ENCODE measurements around the gene CRB3. TPM values are rescaled to one million over a fixed set of nuclear protein-coding genes. Genes with fewer than 3 reads are reported as not detected.

Gene CRB3
- total RNA-seq, 1 donor from 2014 or later, result 58.9 TPM

- TF ChIP-seq CTCF (conservative IDR thresholded peaks at IDR 0.05; ENCODE audit: low read depth, low read length), result no peak
- H3K4me3 ChIP-seq (ENCODE audit: low read depth, low read length), result no peak overlapping the region
- DNase-seq (ENCODE audit: low read depth), result no peak
Measured at GRCh38 chr19:6491802-6492592, 27.9 kb downstream of the CRB3 start.

- no peak overlapping the region for H3K4me3 ChIP-seq (ENCODE audit: low read depth, low read length)
- no peak for TF ChIP-seq CTCF (conservative IDR thresholded peaks at IDR 0.05; ENCODE audit: low read depth, low read length)
- DNase-seq (ENCODE audit: low read depth), result no peak
Measured at GRCh38 chr19:6494438-6495036, 30.5 kb downstream of the CRB3 start.

- no peak for DNase-seq (ENCODE audit: low read depth)
- no peak overlapping the region for H3K4me3 ChIP-seq (ENCODE audit: low read depth, low read length)
- no peak for TF ChIP-seq CTCF (conservative IDR thresholded peaks at IDR 0.05; ENCODE audit: low read depth, low read length)
Measured at GRCh38 chr19:6495947-6496346, 31.9 kb downstream of the CRB3 start.

- no peak for TF ChIP-seq CTCF (conservative IDR thresholded peaks at IDR 0.05; ENCODE audit: low read depth, low read length)
- no peak overlapping the region for H3K4me3 ChIP-seq (ENCODE audit: low read depth, low read length)
- no peak for DNase-seq (ENCODE audit: low read depth)
Measured at GRCh38 chr19:6498294-6499036, 34.4 kb downstream of the CRB3 start.

GRCh38 chr19:6499052-6499790 lies 35.1 kb downstream of the CRB3 start:
- no peak for DNase-seq (ENCODE audit: low read depth)
- TF ChIP-seq CTCF (conservative IDR thresholded peaks at IDR 0.05; ENCODE audit: low read depth, low read length), result no peak
- H3K4me3 ChIP-seq (ENCODE audit: low read depth, low read length), result no peak overlapping the region

GRCh38 chr19:6500837-6501739 lies 37.0 kb downstream of the CRB3 start:
- peak overlapping the region; percentile 67 for H3K4me3 ChIP-seq (ENCODE audit: low read depth, low read length)
- TF ChIP-seq CTCF (conservative IDR thresholded peaks at IDR 0.05; ENCODE audit: low read depth, low read length), result no peak
- DNase-seq (ENCODE audit: low read depth), result no peak

Data from epithelial cell of proximal tubule (primary cell).